Stimulated activated memory B cell treated with anti-CD40 and anti-IgM and Interleukin-4, amounts not matched to agents 10 μg/mL and 1 μg/mL and 100 μg/mL, for 72 hours (primary cell): Measurements from ENCODE around the gene SBF2.
"Not testable (repeated sequence)": the region's sequence is repeated elsewhere in the genome, so short reads cannot be mapped to it uniquely, and the experiment has no call there.

Source experiments
- ATAC-seq: fragments of 150-1000 bp; cut with Tn5 transposase; 2 replicates; pipeline ENCODE4 v1.10.0; 2021
- H3K27ac Mint-ChIP-seq: one replicate; pipeline ENCODE4 v1.8.0; 2022; ENCODE audit warnings: mild to moderate bottlenecking, mixed read lengths
- H3K27me3 Mint-ChIP-seq: one replicate; pipeline ENCODE4 v1.8.0; 2022; ENCODE audit warnings: mixed read lengths
- H3K36me3 Mint-ChIP-seq: one replicate; pipeline ENCODE4 v1.8.0; 2022; ENCODE audit warnings: mixed read lengths
- H3K4me1 Mint-ChIP-seq: one replicate; pipeline ENCODE4 v1.8.0; 2022; ENCODE audit warnings: mixed read lengths
- H3K4me3 Mint-ChIP-seq: one replicate; pipeline ENCODE4 v1.8.0; 2022; ENCODE audit warnings: mild to moderate bottlenecking, moderate library complexity, mixed read lengths
- H3K9me3 Mint-ChIP-seq: one replicate; pipeline ENCODE4 v1.8.0; 2022; ENCODE audit warnings: mixed read lengths

Gene SBF2

DNA sequence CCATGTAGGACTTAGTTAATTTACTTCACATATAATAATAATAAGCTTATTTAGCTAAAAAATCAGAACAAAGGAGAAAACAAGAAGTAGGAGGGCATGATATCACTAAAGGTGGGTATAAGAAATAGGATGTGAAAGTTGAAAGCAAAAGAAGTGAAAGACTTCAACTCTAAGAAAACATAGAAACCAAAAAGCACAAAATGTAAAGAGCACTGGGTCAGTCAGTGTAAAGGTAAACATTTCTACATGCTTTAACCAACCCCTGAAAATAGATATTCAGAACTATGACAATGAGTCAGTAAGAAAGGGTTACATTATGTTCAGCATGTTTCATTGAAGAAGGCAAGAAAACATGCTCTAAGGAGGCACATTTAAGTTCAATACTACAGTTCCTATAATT lies 331.3 kb downstream of the SBF2 start:
- ATAC-seq: peak; percentile 87
- no peaks in the 10 kb centered on the region for H3K27me3 Mint-ChIP-seq
- H3K27ac Mint-ChIP-seq: no peak overlapping the region
- H3K36me3 Mint-ChIP-seq: peaks cover 20% of the 10 kb centered on the region
- H3K4me3 Mint-ChIP-seq: no peak overlapping the region
- peaks cover 7% of the 10 kb centered on the region for H3K4me1 Mint-ChIP-seq
- no peaks in the 10 kb centered on the region for H3K9me3 Mint-ChIP-seq

DNA sequence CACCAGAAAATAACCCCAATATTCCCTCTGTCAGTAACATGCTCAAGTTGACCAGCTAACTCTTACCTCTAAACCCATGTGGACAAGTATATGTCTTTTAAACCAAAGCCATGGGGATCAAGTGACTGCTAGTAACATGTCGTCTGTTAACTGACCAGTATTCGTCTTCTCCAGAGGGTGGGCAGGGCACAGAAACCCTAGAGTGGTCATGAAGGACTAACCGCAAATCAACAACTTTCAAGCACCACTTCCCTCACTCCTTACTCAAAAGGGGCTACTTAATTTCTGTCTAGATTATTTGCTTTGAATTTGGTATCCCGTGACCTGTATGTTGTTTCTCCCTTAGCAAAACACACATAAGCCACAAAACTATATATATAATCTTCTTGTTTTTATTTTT lies 336.9 kb downstream of the SBF2 start:
- Mint-ChIP-seq H3K36me3 (peaks cover 20% of the 10 kb centered on the region), H3K9me3 (no peaks in the 10 kb centered on the region), H3K27me3 (no peaks in the 10 kb centered on the region), H3K27ac (no peak overlapping the region), H3K4me1 (no peaks in the 10 kb centered on the region), H3K4me3 (no peak overlapping the region)
- ATAC-seq: no peak

DNA sequence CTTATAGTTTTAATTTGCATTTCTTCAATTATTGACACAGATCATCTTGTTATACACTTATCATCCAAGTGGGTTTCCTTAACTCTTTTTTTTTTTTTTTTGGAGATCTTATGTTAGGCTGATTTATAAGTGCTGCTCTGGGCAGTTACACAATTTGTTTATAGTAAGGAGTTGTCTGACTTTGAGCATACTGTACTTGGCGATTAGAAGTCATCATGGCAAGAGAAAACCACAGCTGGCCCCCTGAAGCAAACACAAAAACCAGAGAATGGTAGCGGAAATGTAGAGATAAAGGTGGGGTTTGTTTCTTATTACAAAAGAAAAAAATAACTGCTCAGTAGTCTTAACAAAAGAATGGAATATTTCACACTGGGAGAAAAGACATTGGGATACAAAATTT lies 337.5 kb downstream of the SBF2 start:
- H3K36me3 Mint-ChIP-seq: peaks cover 20% of the 10 kb centered on the region
- no peaks in the 10 kb centered on the region for H3K4me1 Mint-ChIP-seq
- no peak overlapping the region for H3K4me3 Mint-ChIP-seq
- H3K9me3 Mint-ChIP-seq: no peaks in the 10 kb centered on the region
- no peak for ATAC-seq
- H3K27ac Mint-ChIP-seq: no peak overlapping the region
- H3K27me3 Mint-ChIP-seq: no peaks in the 10 kb centered on the region

DNA sequence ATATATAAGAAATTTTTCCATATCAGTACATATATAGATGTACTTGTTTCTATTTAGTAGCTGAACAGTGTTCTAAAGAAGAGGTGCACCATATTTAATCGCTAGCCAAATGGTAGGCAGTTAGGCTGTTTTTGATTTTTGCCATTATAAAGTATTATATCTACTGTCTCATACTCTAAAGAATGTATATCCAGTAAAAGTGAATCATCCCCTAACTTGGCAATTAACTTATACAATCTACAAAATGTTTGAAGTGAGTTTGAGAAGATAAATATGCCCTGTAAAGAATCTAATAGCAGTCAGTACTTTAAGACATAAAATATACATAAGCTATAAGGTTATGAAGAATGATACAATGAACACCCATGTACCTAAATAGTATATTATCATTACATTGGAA lies 338.6 kb downstream of the SBF2 start:
- no peaks in the 10 kb centered on the region for H3K27me3 Mint-ChIP-seq
- no peaks in the 10 kb centered on the region for H3K9me3 Mint-ChIP-seq
- no peak overlapping the region for H3K27ac Mint-ChIP-seq
- H3K36me3 Mint-ChIP-seq: peaks cover 20% of the 10 kb centered on the region
- H3K4me1 Mint-ChIP-seq: no peaks in the 10 kb centered on the region
- H3K4me3 Mint-ChIP-seq: no peak overlapping the region
- ATAC-seq: no peak

DNA sequence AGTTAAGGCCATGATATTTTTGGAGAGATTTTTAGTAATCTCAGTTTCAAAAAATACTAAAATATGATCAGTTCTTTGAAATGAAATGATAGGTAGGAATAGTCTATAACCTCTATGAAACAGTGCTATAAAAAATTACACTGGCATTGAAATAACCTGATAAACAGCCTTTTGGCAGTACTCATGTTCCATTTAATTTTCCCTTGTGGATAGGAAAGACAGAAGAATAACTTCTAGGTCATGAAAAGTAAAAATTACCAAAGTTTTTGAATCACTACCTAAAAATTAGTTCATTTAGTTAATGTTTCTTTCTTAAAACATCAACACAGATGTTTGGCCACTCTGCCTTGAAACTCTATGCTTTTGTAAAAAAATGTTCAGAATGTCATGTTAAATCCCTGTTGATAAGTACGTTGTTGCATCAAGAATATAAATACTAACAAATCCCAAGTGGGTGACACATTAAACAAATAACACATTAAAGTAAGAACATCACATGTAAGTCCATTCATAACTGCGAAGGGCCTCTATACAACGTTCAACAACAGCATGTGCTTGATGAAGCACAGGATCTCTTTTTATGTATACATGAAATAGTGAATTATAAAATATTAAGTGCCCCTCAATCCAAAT lies 339.9 kb downstream of the SBF2 start:
- Mint-ChIP-seq H3K27me3 (no peaks in the 10 kb centered on the region), H3K36me3 (peaks cover 7% of the 10 kb centered on the region), H3K4me3 (no peak overlapping the region), H3K27ac (no peak overlapping the region), H3K9me3 (no peaks in the 10 kb centered on the region), H3K4me1 (no peaks in the 10 kb centered on the region)
- no peak for ATAC-seq

DNA sequence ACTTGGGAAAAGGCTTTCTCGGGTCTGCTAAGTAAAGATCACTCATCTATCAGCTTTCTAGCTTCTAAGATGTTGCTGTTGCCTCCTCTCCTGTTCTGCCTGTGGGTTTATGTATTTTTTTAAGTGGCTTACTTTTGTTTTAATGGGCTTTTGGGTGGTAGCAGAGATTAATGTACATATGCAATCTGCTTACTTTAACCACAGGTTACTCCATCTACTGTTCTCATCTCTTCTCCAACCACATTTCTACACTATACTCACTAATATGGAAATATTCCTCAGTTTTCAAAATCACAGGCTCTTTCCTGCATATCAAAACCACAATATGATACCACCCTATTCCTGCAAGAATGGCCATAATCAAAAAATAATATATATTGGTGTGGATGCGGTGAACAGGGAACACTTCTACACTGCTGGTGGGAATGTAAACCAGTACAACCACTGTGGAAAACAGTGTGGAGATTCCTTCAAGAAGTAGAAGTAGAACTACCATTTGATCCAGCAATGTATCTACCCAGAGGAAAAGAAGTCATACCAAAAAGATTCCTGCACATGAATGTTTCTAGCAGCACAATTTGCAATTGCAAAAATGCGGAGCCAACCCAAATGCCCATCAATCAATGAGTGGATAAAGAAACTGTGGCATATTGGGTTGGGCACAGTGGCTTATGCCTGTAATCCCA lies 341.4 kb downstream of the SBF2 start:
- Mint-ChIP-seq H3K36me3 (no peaks in the 10 kb centered on the region), H3K27me3 (no peaks in the 10 kb centered on the region), H3K4me1 (peaks cover 3% of the 10 kb centered on the region), H3K9me3 (no peaks in the 10 kb centered on the region), H3K4me3 (no peak overlapping the region), H3K27ac (no peak overlapping the region)
- ATAC-seq: no peak

DNA sequence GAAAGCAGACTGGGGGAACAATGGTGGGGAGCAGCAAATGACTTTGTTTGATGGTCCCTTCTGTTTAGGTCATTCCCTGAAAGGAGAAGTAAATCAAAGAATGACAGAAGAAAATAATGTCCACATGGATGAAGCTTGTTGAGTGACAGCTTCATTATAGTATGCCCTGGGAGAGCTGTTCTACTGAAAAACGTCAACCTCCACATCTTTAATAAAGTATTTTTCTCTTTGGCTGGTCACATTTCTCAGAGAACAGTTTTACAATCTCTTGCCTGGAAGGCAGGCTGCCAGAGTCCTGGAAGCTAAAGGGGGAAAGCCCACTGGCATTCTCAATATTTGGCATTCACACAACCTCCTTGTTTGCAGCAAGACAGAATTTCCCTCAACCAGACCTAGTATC lies 342.2 kb downstream of the SBF2 start:
- peaks cover 9% of the 10 kb centered on the region for H3K4me1 Mint-ChIP-seq
- no peaks in the 10 kb centered on the region for H3K27me3 Mint-ChIP-seq
- no peak overlapping the region for H3K4me3 Mint-ChIP-seq
- no peak overlapping the region for H3K27ac Mint-ChIP-seq
- no peak for ATAC-seq
- H3K36me3 Mint-ChIP-seq: no peaks in the 10 kb centered on the region
- H3K9me3 Mint-ChIP-seq: no peaks in the 10 kb centered on the region

DNA sequence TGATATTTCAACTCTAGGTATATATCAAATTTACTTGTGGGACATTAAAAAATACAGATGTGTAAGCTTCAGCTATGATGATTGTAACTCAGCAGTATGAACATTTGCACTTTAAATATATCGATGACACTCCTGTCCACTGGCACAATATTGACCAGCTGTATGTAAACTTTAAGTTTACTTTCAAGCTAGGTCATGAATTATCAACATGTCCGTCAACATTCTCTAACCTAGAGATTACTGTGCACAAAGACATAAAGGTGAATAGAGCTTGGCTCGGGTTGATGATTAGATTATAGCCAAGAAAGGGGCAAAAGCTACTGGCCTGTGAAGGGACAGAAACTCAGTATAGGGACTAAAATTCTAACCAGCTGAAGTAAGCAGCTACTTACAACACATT lies 343.6 kb downstream of the SBF2 start:
- no peak for ATAC-seq
- H3K9me3 Mint-ChIP-seq: no peaks in the 10 kb centered on the region
- peaks cover 9% of the 10 kb centered on the region for H3K4me1 Mint-ChIP-seq
- no peak overlapping the region for H3K4me3 Mint-ChIP-seq
- H3K27me3 Mint-ChIP-seq: no peaks in the 10 kb centered on the region
- H3K36me3 Mint-ChIP-seq: peaks cover 2% of the 10 kb centered on the region
- H3K27ac Mint-ChIP-seq: no peak overlapping the region

DNA sequence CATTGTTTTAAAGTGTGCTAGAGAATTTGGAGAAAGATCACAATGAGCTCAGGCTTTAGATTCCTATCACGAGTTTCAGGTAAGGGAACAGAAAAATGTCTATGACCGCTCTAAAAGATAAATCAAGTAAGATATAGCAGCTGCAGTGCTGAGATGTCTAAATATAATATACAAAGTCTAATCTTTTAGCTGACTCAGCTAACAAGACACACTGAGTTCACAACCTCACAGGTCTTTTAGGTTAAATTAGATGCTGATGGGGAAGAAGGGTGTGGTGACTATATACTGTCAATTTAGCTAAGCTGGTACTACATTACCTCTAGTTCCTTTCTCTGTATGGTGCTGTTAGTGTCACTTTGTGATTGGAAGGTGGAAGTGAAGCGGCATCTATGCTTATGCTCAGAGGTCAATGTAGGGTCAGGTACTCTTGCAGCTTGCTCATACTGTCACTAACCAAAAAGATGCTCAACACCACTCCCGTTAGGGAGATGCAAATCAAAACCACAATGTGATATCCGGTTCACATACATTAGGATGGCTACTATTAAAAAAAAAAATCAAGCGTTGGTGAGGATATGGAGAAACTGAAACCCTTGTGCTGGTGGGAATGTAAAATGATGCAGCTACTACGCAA lies 346.7 kb downstream of the SBF2 start:
- peaks cover 3% of the 10 kb centered on the region for H3K9me3 Mint-ChIP-seq
- ATAC-seq: peak; percentile 71
- H3K27me3 Mint-ChIP-seq: no peaks in the 10 kb centered on the region
- peaks cover 10% of the 10 kb centered on the region for H3K36me3 Mint-ChIP-seq
- no peak overlapping the region for H3K4me3 Mint-ChIP-seq
- no peak overlapping the region for H3K27ac Mint-ChIP-seq
- peaks cover 9% of the 10 kb centered on the region for H3K4me1 Mint-ChIP-seq

DNA sequence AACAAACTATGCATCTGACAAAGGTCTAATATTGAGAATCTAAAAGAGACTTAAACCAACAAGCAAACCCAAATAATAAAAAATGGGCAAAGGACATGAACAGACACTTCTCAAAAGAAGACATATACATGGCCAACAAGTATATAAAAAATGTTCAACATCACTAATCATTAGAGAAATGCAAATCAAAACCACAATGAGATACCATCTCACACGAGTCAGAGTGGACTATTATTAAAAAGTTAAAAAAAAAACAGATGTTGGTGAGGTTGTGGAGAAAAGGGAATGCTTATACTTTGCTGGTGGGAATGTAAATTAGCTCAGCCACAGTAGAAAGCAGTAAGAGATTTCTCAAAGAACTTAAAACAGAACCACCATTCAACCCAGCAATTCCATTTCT lies 348.3 kb downstream of the SBF2 start:
- H3K27me3 Mint-ChIP-seq, H3K4me3 Mint-ChIP-seq, ATAC-seq, H3K4me1 Mint-ChIP-seq, H3K27ac Mint-ChIP-seq, H3K9me3 Mint-ChIP-seq: not testable (repeated sequence)
- H3K36me3 Mint-ChIP-seq: peaks cover 10% of the 10 kb centered on the region

DNA sequence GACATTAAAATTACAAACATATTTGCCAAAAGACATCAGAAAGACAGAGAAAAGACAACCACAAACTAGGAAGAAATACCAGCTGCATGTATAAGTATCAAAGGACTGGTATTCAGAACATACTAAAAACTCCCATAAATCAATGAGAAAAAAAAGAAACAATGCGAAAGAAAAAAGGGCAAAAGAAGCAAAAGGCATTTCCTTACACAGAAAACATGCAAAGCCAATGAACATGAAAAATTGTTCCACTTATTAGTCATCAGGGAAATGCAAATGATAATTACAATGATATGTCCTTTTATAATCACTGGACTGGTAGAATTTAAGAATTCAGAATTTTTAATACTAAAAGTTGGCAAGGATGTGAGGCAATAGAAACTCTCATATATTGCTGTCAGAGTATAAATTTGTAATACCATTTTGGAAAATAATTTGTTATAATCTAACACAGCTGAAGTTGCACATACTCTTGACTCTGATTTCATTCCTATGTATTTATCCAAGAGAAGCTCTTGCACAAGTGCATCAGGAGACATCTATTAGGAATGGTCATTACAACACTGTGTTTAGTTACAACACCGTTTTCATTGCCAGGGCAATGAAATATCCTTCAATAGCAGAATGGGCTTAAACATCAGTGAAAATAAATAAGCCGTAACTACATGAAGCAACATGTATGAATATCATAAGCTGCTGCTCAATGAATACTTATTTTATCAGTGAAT lies 350.5 kb downstream of the SBF2 start:
- peaks cover 10% of the 10 kb centered on the region for H3K36me3 Mint-ChIP-seq
- H3K9me3 Mint-ChIP-seq: peaks cover 3% of the 10 kb centered on the region
- no peak overlapping the region for H3K4me3 Mint-ChIP-seq
- no peak overlapping the region for H3K27ac Mint-ChIP-seq
- H3K4me1 Mint-ChIP-seq: peaks cover 9% of the 10 kb centered on the region
- ATAC-seq: no peak
- H3K27me3 Mint-ChIP-seq: no peaks in the 10 kb centered on the region

DNA sequence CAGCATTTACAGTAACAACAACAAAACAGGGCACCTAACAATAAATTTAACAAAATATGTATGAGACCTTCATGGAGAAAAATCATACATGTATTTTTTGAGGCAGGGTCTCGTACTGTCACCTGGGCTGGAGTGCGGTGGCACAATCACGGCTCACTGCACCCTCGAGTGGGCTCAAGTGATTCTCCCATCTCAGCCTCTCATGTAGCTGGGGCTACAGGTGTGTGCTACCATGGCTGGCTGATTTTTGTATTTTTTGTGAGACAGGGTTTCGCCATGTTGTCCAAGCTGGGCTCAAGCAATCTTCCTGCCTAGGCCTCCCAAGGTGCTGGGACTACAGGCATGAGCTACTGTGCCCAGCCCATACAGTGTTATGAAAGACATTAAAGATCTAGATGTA lies 352.0 kb downstream of the SBF2 start:
- no peaks in the 10 kb centered on the region for H3K4me1 Mint-ChIP-seq
- no peak overlapping the region for H3K27ac Mint-ChIP-seq
- no peak for ATAC-seq
- peaks cover 10% of the 10 kb centered on the region for H3K36me3 Mint-ChIP-seq
- H3K4me3 Mint-ChIP-seq: no peak overlapping the region
- H3K9me3 Mint-ChIP-seq: peaks cover 3% of the 10 kb centered on the region
- H3K27me3 Mint-ChIP-seq: no peaks in the 10 kb centered on the region

- H3K27ac Mint-ChIP-seq, H3K4me3 Mint-ChIP-seq, H3K9me3 Mint-ChIP-seq, ATAC-seq, H3K27me3 Mint-ChIP-seq: not testable (repeated sequence)
- Mint-ChIP-seq H3K36me3 (peaks cover 11% of the 10 kb centered on the region), H3K4me1 (peaks cover 10% of the 10 kb centered on the region)
Observed at GRCh38 chr11:9939150-9939549, 354.9 kb downstream of the SBF2 start.

DNA sequence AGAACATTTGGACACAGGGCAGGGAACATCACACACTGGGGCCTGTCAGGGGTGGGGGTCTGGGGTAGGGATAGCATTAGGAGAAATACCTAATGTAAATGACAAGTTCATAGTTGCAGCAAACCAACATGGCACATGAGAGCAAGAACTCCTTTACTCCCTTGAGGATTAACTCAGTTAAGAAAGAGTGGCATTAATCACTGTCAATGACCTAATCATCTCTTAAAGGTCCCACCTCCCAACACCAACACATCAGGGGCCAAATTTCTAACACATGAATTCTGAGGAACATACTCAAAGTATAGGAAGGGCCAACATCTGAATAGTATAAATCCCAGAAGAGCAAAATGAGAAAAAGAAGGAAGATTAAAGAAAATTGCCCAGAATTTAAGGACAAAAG lies 357.3 kb downstream of the SBF2 start:
- no peak overlapping the region for H3K27ac Mint-ChIP-seq
- peaks cover 17% of the 10 kb centered on the region for H3K36me3 Mint-ChIP-seq
- H3K27me3 Mint-ChIP-seq: no peaks in the 10 kb centered on the region
- no peak for ATAC-seq
- peaks cover 9% of the 10 kb centered on the region for H3K9me3 Mint-ChIP-seq
- peaks cover 11% of the 10 kb centered on the region for H3K4me1 Mint-ChIP-seq
- no peak overlapping the region for H3K4me3 Mint-ChIP-seq

DNA sequence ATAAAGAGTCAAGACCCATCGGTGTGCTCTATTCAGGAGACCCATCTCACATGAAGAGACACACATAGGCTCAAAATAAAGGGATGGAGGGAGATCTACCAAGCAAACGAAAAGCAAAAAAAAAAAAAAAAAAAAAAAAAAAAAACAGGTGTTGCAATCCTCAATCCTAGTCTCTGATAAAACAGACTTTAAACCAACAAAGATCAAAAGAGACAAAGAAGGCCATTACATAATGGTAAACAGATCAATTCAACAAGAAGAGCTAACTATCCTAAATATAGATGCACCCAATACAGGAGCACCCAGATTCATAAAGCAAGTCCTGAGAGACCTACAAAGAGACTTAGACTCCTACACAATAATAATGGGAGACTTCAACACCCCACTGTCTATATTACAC lies 361.2 kb downstream of the SBF2 start:
- Mint-ChIP-seq H3K4me1 (peaks cover 11% of the 10 kb centered on the region), H3K36me3 (peaks cover 32% of the 10 kb centered on the region)
- not testable (repeated sequence) for H3K27ac Mint-ChIP-seq, ATAC-seq, H3K4me3 Mint-ChIP-seq, H3K9me3 Mint-ChIP-seq, H3K27me3 Mint-ChIP-seq
